Upper lobe of left lung (tissue), 6 donors: ENCODE data around the gene SSNA1. TPM values are rescaled to one million over a fixed set of nuclear protein-coding genes. Genes with fewer than 3 reads are reported as not detected.
A peak's percentile ranks its signal among the peaks of the same experiment; 100 is the strongest.

Experiments used
- ATAC-seq, 2 donors: fragments of 200-7000 bp; cut with Tn5 transposase; one replicate each; pipeline ENCODE4 v1.9.1; 2022; ENCODE audit warnings: mild to moderate bottlenecking in 2 of 2, moderate library complexity in 2 of 2; ENCODE audit not compliant: low FRiP score in 2 of 2
- DNase-seq, 2 donors: peaks; one replicate each; pipeline ENCODE4 v3.0.0-alpha.2; 2019 to 2020
- H3K27ac ChIP-seq, 4 donors: fragments of 200-600 bp; sonication (generic); one replicate each; pipeline ENCODE4 v1.5.1; 2016 to 2019
- H3K27me3 ChIP-seq, 4 donors: fragments of 200-600 bp; sonication (generic); one replicate each; pipeline ENCODE4 v1.5.1; 2017 to 2019
- H3K36me3 ChIP-seq, 4 donors: fragments of 200-600 bp; sonication (generic); one replicate each; pipeline ENCODE4 v1.5.1; 2016 to 2019
- H3K4me1 ChIP-seq, 4 donors: fragments of 200-600 bp; sonication (generic); one replicate each; pipeline ENCODE4 v1.5.1; 2018 to 2019
- H3K4me3 ChIP-seq, 4 donors: fragments of 200-600 bp; sonication (generic); one replicate each; pipeline ENCODE4 v1.5.1; 2017 to 2019; ENCODE audit warnings: mild to moderate bottlenecking in 2 of 4, moderate library complexity in 1 of 4
- H3K9me3 ChIP-seq, 4 donors: fragments of 200-600 bp; sonication (generic); one replicate each; pipeline ENCODE4 v1.5.1; 2018 to 2019
- EP300 ChIP-seq, 4 donors: sonication (generic); formaldehyde crosslinking; IDR thresholded peaks; one replicate each; pipeline ENCODE4 v1.5.1; 2017; ENCODE audit warnings: antibody characterized with exemption in 4 of 4, control low read depth in 2 of 4
- POLR2A ChIP-seq, 4 donors: fragments of 450-650 bp; IDR thresholded peaks; one replicate each; pipeline ENCODE4 v1.5.1; 2016 to 2017; ENCODE audit warnings: antibody characterized with exemption in 4 of 4, mild to moderate bottlenecking in 2 of 4
- POLR2AphosphoS5 ChIP-seq, 2 donors: sonication (generic); formaldehyde crosslinking; IDR thresholded peaks; one replicate each; pipeline ENCODE4 v1.5.1; 2017; ENCODE audit warnings: antibody characterized with exemption in 2 of 2
- WGBS, 2 donors: methylation state at CpG; one replicate each; pipeline ENCODE4 v1.1.5; 2017 to 2018; 5-methylcytosine and 5-hydroxymethylcytosine counted together
- total RNA-seq, 6 donors: library from RNA; depleted of rRNA in 4 of 6; stranded (reverse); fragments of >200 nt in 4 of 6; gene quantifications; one replicate each; pipeline versions ENCODE4 v1.1.0 to v1.2.1, GENCODE V29; 2016 to 2021
- TF ChIP-seq, protein P1 (sequence below), 6 experiments: fragments of 450-650 bp in 4 of 6; fragments of 200-600 bp in 2 of 6; sonication (generic) in 2 of 6; IDR thresholded peaks; one replicate each; pipeline ENCODE4 v1.5.1; 2016 to 2019; ENCODE audit warnings: antibody characterized with exemption in 6 of 6
- donor health status: DM: no; HTN: no; CAD: no; lungs with moderate emphysema.
- donor health status: DM: no; HTN: yes; CAD: no; lungs with severe emphysema.

Gene SSNA1
- total RNA-seq, 6 donors from 2014 or later, result 39.8 to 110 (median 73.0) TPM

GRCh38 chr9:137227853-137228505, 39.5 kb downstream of the SSNA1 start:
- DNase-seq (peak in 1 of 2 donors; percentile 76), ATAC-seq (no peak)
- H3K36me3 ChIP-seq, result no peaks in the 10 kb centered on the region
- no peaks in the 10 kb centered on the region for H3K9me3 ChIP-seq
- peaks cover 9 to 41% (median 30%) of the 10 kb centered on the region in 4 donors for H3K4me1 ChIP-seq
- peaks cover 0 to 24% (median 1%) of the 10 kb centered on the region in 4 donors for H3K27me3 ChIP-seq
- H3K4me3 ChIP-seq, result no peak overlapping the region
- TF ChIP-seq, protein P1, sequence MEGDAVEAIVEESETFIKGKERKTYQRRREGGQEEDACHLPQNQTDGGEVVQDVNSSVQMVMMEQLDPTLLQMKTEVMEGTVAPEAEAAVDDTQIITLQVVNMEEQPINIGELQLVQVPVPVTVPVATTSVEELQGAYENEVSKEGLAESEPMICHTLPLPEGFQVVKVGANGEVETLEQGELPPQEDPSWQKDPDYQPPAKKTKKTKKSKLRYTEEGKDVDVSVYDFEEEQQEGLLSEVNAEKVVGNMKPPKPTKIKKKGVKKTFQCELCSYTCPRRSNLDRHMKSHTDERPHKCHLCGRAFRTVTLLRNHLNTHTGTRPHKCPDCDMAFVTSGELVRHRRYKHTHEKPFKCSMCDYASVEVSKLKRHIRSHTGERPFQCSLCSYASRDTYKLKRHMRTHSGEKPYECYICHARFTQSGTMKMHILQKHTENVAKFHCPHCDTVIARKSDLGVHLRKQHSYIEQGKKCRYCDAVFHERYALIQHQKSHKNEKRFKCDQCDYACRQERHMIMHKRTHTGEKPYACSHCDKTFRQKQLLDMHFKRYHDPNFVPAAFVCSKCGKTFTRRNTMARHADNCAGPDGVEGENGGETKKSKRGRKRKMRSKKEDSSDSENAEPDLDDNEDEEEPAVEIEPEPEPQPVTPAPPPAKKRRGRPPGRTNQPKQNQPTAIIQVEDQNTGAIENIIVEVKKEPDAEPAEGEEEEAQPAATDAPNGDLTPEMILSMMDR (IDR thresholded peaks at IDR 0.05), result no peak
- TF ChIP-seq POLR2AphosphoS5 (IDR thresholded peaks at IDR 0.05) (no peak), POLR2A (IDR thresholded peaks at IDR 0.05) (no peak), EP300 (IDR thresholded peaks at IDR 0.05) (no peak)
- peak overlapping the region in 1 of 4 donors; percentile 85 for H3K27ac ChIP-seq
- WGBS, 2 donors, result 25 to 28% methylated on average over 6 to 11 of the region's 18 CpGs

DNA sequence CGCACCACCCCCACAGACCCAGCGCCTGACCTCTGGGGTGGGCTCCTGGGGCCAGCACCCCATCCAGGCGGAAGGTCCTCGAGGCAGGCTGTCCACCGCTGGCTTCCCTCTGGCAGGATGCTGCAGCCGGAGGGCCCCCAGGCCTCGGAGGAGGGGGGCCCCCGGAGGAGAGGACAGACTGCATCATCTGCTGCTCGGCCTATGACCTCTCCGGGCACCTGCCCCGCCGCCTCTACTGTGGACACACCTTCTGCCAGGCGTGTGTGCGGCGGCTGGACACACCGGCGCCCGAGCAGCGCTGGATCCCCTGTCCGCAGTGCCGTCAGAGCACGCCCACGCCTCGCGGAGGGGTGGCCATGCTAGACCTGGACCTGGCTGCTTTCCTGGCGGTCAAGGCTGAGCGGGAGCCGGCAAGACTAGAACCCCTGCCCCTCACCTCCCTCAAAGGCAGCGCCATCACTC, 40.1 kb downstream of the SSNA1 start:
- TF ChIP-seq POLR2A (IDR thresholded peaks at IDR 0.05), result no peak
- TF ChIP-seq EP300 (IDR thresholded peaks at IDR 0.05), result no peak
- TF ChIP-seq POLR2AphosphoS5 (IDR thresholded peaks at IDR 0.05), result no peak
- TF ChIP-seq, protein P1 (IDR thresholded peaks at IDR 0.05), result no peak
- DNase-seq (peak in 1 of 2 donors; percentile 83), ATAC-seq (no peak)
- 52% methylated on average over 28 of the region's 29 CpGs; no CpG with 5 or more reads in 1 of the 2 donors for WGBS, 2 donors
- H3K4me1 ChIP-seq, result peaks cover 8 to 39% (median 28%) of the 10 kb centered on the region in 4 donors
- H3K27me3 ChIP-seq, result peaks cover 0 to 27% (median 1%) of the 10 kb centered on the region in 4 donors
- no peak overlapping the region for H3K4me3 ChIP-seq
- no peaks in the 10 kb centered on the region for H3K36me3 ChIP-seq
- no peak overlapping the region for H3K27ac ChIP-seq
- no peaks in the 10 kb centered on the region for H3K9me3 ChIP-seq

DNA sequence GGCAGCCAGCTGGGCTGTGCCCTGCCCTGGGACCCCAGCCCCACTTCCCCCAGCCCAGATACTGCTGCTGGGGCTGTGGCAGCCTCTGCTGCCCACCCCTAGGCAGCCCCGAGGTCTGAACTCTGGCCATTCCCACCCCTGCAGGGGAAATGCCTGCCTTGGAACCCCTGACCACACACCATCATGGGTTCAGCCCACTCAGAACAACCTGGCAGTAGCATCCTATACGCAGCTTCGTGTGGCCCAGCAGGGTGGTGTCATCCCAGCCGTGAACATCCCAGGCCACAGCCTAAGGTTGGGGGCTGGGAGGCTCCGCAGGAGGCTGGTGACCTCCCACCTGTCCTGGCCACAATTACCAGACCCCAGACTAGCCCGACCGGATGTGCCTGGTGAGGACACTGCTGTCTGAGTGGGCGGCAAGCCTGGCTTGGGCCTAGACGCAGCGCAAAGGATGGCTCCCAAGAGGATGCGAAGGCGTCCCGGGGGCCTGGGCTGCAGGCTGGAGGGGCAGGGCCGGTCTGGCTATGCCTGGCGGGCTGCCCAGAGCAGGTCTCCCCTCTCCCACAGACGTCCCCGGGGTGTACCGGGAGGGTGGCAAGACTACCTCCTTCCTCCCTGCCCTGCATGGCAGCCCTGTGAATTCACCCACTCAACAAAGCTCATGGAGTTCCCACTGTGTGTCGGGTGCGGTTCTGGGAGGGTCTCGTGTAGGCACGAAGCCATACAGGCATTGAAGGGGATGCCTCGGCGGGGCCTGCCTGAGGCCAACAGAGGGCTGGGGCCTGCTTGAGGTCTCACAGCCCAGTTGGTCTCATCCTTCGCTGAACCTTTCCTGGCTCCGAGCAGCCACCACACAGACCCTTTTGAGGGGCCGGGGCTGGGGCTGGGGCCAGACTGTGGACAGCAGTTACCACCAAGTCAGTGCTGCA, 40.8 kb downstream of the SSNA1 start:
- Histone ChIP-seq H3K4me1 (peaks cover 3 to 33% (median 23%) of the 10 kb centered on the region in 4 donors), H3K36me3 (no peaks in the 10 kb centered on the region), H3K4me3 (no peak overlapping the region), H3K27ac (no peak overlapping the region), H3K9me3 (no peaks in the 10 kb centered on the region), H3K27me3 (peaks cover 0 to 34% (median 2%) of the 10 kb centered on the region in 4 donors)
- TF ChIP-seq POLR2AphosphoS5 (IDR thresholded peaks at IDR 0.05), result no peak
- TF ChIP-seq POLR2A (IDR thresholded peaks at IDR 0.05), result no peak
- TF ChIP-seq, protein P1 (IDR thresholded peaks at IDR 0.05), result no peak
- TF ChIP-seq EP300 (IDR thresholded peaks at IDR 0.05), result no peak
- peak in 1 of 2 donors; percentile 75 for DNase-seq
- WGBS, 2 donors, result 71 to 77% methylated on average over 10 to 24 of the region's 27 CpGs
- no peak for ATAC-seq

DNA sequence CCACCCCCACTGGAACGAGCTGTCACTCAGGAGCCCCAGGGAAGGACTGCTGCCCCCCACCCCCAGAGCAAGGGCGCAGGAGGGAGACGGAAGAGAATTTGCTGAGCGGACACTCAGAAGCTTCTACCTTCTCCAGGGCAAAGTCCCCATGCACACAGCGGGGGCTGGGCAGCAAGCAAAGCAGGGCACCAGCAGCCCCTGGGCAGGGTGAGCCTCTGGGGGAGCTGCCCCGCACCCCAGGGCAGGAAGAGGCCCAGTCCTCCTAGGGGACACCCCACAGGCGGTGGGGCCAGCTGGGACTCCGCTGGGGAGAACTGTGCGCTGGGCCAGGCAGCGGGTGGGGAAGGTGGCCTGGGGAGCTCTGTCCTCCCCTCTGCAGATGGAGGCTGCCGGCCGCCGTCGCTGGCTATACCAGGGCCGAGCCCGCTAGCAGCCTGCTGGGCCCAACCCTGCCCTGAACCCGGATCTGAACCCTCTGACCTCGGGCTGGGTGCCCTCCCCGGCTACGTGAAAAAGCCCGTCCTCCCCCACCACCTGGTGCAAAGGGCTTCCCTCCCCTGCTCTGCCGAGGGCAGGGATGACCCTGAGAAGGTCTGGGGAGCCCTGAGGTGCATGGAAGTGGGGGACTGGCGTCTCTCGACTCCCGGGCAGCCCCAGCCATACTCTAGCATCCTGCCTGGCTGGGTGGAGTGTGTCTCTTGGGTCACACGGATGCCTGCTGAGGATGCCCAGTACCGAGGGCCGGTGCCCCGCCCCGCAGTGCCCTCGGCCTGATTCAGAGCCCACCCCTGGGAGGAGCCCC, 41.6 kb downstream of the SSNA1 start:
- H3K4me1 ChIP-seq, result peaks cover 0 to 24% (median 17%) of the 10 kb centered on the region in 4 donors
- TF ChIP-seq POLR2AphosphoS5 (IDR thresholded peaks at IDR 0.05) (no peak), POLR2A (IDR thresholded peaks at IDR 0.05) (no peak), EP300 (IDR thresholded peaks at IDR 0.05) (no peak)
- TF ChIP-seq, protein P1 (IDR thresholded peaks at IDR 0.05), result no peak
- no peak for ATAC-seq
- H3K36me3 ChIP-seq, result no peaks in the 10 kb centered on the region
- peak in 1 of 2 donors; percentile 81 for DNase-seq
- H3K4me3 ChIP-seq, result no peak overlapping the region
- 33 to 61% methylated on average over 3 to 26 of the region's 31 CpGs for WGBS, 2 donors
- H3K9me3 ChIP-seq, result no peaks in the 10 kb centered on the region
- peaks cover 0 to 34% (median 4%) of the 10 kb centered on the region in 4 donors for H3K27me3 ChIP-seq
- H3K27ac ChIP-seq, result no peak overlapping the region
